SK-N-SH (cell line): ENCODE measurements around the gene SIL1. TPM values are rescaled to one million over a fixed set of nuclear protein-coding genes. Genes with fewer than 3 reads are reported as not detected.

Source experiments
- CTCF ChIA-PET: fragments of 300-600, 350-600 bp; formaldehyde crosslinking; extraction: SDS; loops from one replicate; lab custom pipeline; 2021; lab: Yijun Ruan, JAX
- POLR2A ChIA-PET: fragments of 350-600 bp; sonication (Branson Sonifier 250); formaldehyde crosslinking; extraction: SDS; loops from one replicate; lab custom pipeline; 2020; ENCODE audit warnings: antibody characterized with exemption, inconsistent platforms; lab: Yijun Ruan, JAX
- DNase-seq: peaks from one replicate; pipeline ENCODE4 v3.0.0; 2012
- H2AFZ ChIP-seq: fragments of 200-600 bp; sonication (generic); 2 replicates; pipeline ENCODE4 v1.8.1; 2016; ENCODE audit warnings: antibody characterized with exemption, mild to moderate bottlenecking, low read depth
- H3F3A ChIP-seq: fragments of 200-600 bp; sonication (generic); replicated peaks from 2 replicates; pipeline ENCODE3; 2016; ENCODE audit warnings: antibody characterized with exemption, mild to moderate bottlenecking; ENCODE audit not compliant: insufficient read depth
- H3K27ac ChIP-seq, 2 experiments: fragments of 200-500 bp in 1 of 2; fragments of 200-600 bp in 1 of 2; sonication (Bioruptor generic) in 1 of 2; sonication (generic), shearing (Covaris generic) in 1 of 2; 2 replicates each; pipeline versions ENCODE4 v1.5.1 to v1.6.1; 2014 to 2016; ENCODE audit warnings: low read depth in 2 of 2, inconsistent platforms in 1 of 2, low read length in 1 of 2, mild to moderate bottlenecking in 1 of 2, mixed read lengths in 1 of 2
- H3K27me3 ChIP-seq: fragments of 200-600 bp; sonication (generic), shearing (Covaris generic); 2 replicates; pipeline ENCODE4 v1.6.1; 2016; ENCODE audit warnings: mixed run types; ENCODE audit not compliant: insufficient read depth
- H3K36me3 ChIP-seq, 2 experiments: fragments of 200-500 bp in 1 of 2; fragments of 200-600 bp in 1 of 2; sonication (Bioruptor generic) in 1 of 2; sonication (generic) in 1 of 2; replicated peaks in 1 of 2; 2 replicates each; pipeline versions ENCODE3 to v1.5.1; 2014 to 2016; ENCODE audit warnings: low read length in 1 of 2, mild to moderate bottlenecking in 1 of 2; ENCODE audit not compliant: insufficient read depth in 2 of 2, control insufficient read depth in 1 of 2
- H3K4me1 ChIP-seq, 2 experiments: fragments of 200-500 bp in 1 of 2; fragments of 200-600 bp in 1 of 2; sonication (Bioruptor generic) in 1 of 2; sonication (generic), shearing (Covaris generic) in 1 of 2; 2 replicates each; pipeline versions ENCODE4 v1.5.1 to v1.6.1; 2014 to 2016; ENCODE audit warnings: low read depth in 1 of 2, low read length in 1 of 2, mixed run types in 1 of 2; ENCODE audit not compliant: insufficient read depth in 2 of 2, control insufficient read depth in 1 of 2
- H3K4me2 ChIP-seq: fragments of 200-600 bp; sonication (generic), shearing (Covaris generic); 2 replicates; pipeline ENCODE4 v1.6.1; 2017; ENCODE audit warnings: mixed run types
- H3K4me3 ChIP-seq, 2 experiments: fragments of 200-500 bp in 1 of 2; fragments of 200-600 bp in 1 of 2; sonication (Bioruptor generic) in 1 of 2; sonication (generic), shearing (Covaris generic) in 1 of 2; 2 replicates each; pipeline versions ENCODE4 v1.5.1 to v1.8.1; 2014 to 2016; ENCODE audit warnings: low read depth in 2 of 2, inconsistent platforms in 1 of 2, low read length in 1 of 2, mild to moderate bottlenecking in 1 of 2, mixed read lengths in 1 of 2, moderate library complexity in 1 of 2
- H3K79me2 ChIP-seq: fragments of 200-600 bp; sonication (generic); 2 replicates; pipeline ENCODE4 v1.8.1; 2017; ENCODE audit warnings: mild to moderate bottlenecking; ENCODE audit not compliant: insufficient read depth
- H3K9ac ChIP-seq: fragments of 200-600 bp; sonication (generic); 2 replicates; pipeline ENCODE4 v1.6.1; 2017; ENCODE audit warnings: mixed run types
- H3K9me2 ChIP-seq: fragments of 200-600 bp; sonication (generic); 2 replicates; pipeline ENCODE4 v1.6.1; 2017; ENCODE audit warnings: mixed run types
- H3K9me3 ChIP-seq: fragments of 200-600 bp; sonication (generic); 2 replicates; pipeline ENCODE4 v1.6.1; 2017; ENCODE audit warnings: mixed run types, mild to moderate bottlenecking, moderate library complexity
- H4K20me1 ChIP-seq: fragments of 200-600 bp; sonication (generic); 2 replicates; pipeline ENCODE4 v1.6.1; 2017; ENCODE audit warnings: mild to moderate bottlenecking, mixed run types; ENCODE audit not compliant: insufficient read depth
- CHD2 ChIP-seq: fragments of 150-350 bp; IDR thresholded peaks from 2 replicates; pipeline ENCODE4 v1.6.1; 2018; ENCODE audit warnings: low read length; ENCODE audit not compliant: partially characterized antibody
- ELF1 ChIP-seq: IDR thresholded peaks from 2 replicates; pipeline ENCODE4 v1.4.0; 2012
- EP300 ChIP-seq, 2 experiments: IDR thresholded peaks; 2 replicates each; pipeline versions ENCODE4 v1.4.0 to v1.6.1; 2012; ENCODE audit warnings: borderline replicate concordance in 1 of 2, low read depth in 1 of 2, low read length in 1 of 2
- EZH2phosphoT487 ChIP-seq: fragments of 200-600 bp; sonication (generic); IDR thresholded peaks from 2 replicates; pipeline ENCODE4 v1.6.1; 2017; ENCODE audit warnings: low read depth, mixed run types, mild to moderate bottlenecking, antibody characterized with exemption, moderate library complexity, borderline replicate concordance
- FOSL2 ChIP-seq: IDR thresholded peaks from 2 replicates; pipeline ENCODE4 v1.4.0; 2012; ENCODE audit warnings: low read depth, mild to moderate bottlenecking, moderate library complexity, borderline replicate concordance
- FOXM1 ChIP-seq: IDR thresholded peaks from 2 replicates; pipeline ENCODE4 v1.4.0; 2012; ENCODE audit warnings: low read depth, mild to moderate bottlenecking
- GATA2 ChIP-seq: sonication (generic); formaldehyde crosslinking; IDR thresholded peaks from 2 replicates; pipeline ENCODE4 v1.5.0; 2020; ENCODE audit warnings: mild to moderate bottlenecking, missing genetic modification reagents
- JUND ChIP-seq: IDR thresholded peaks from 2 replicates; pipeline ENCODE4 v1.4.0; 2012
- MEF2A ChIP-seq: IDR thresholded peaks from 2 replicates; pipeline ENCODE4 v1.4.0; 2012; ENCODE audit warnings: low read depth, borderline replicate concordance
- MXI1 ChIP-seq: IDR thresholded peaks from 2 replicates; pipeline ENCODE4 v1.6.1; 2012; ENCODE audit warnings: mild to moderate bottlenecking, low read depth, low read length, improper control_type of control experiment
- NFIC ChIP-seq: IDR thresholded peaks from 2 replicates; pipeline ENCODE4 v1.4.0; 2012; ENCODE audit warnings: borderline replicate concordance
- NRF1 ChIP-seq: IDR thresholded peaks from 2 replicates; pipeline ENCODE4 v1.6.1; 2012; ENCODE audit warnings: low read depth, mild to moderate bottlenecking, low read length
- SIN3A ChIP-seq: IDR thresholded peaks from 2 replicates; pipeline ENCODE4 v1.6.1; 2012; ENCODE audit warnings: low read depth, mild to moderate bottlenecking, low read length, moderate library complexity, borderline replicate concordance
- TAF1 ChIP-seq: IDR thresholded peaks from 2 replicates; pipeline ENCODE4 v1.6.1; 2012; ENCODE audit warnings: low read depth, mild to moderate bottlenecking, low read length, moderate library complexity, borderline replicate concordance
- WGBS: methylation state at CpG from one replicate; pipeline ENCODE4 v1.1.6; 2017; ENCODE audit warnings: low lambda C conversion rate; 5-methylcytosine and 5-hydroxymethylcytosine counted together
- polyA plus RNA-seq, 3 experiments: library from polyadenylated mRNA; depleted of rRNA; stranded (reverse); fragments of >200 nt; gene quantifications; 2 replicates each; pipeline ENCODE4 v1.2.3, GENCODE V29; 2012
- TF ChIP-seq, protein P1 (sequence below): IDR thresholded peaks from 2 replicates; pipeline ENCODE4 v1.4.0; 2012; ENCODE audit warnings: low read depth, borderline replicate concordance
- TF ChIP-seq, protein P2 (sequence below): IDR thresholded peaks from 2 replicates; pipeline ENCODE4 v1.4.0; 2012; ENCODE audit warnings: low read depth
- TF ChIP-seq, protein P3 (sequence below): IDR thresholded peaks from 2 replicates; pipeline ENCODE4 v1.4.0; 2012; ENCODE audit warnings: low read depth, borderline replicate concordance

SIL1 gene
- polyA plus RNA-seq, 1 of the 3 experiments (the other 2 are of a cell fraction), result 25.9 TPM

DNA sequence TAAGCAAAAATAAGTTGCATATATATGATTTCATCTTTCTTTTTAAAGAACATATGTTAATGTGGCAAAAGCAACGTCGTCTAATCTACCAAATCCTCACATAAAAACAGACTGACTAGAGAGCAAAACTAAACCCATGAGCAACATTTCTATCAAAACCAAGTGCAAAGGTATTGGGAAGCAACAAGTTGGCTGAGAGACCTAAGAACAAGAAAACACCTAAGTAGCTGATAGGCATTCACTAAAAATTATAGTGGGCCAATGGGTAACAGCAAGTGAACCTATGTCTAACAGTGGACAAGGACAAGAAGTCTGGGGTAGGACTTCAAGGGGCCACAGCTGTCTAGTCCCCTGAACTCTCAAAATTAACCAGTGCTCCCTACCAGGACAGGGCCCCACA, 130.1 kb downstream of the SIL1 start:
- Histone ChIP-seq H2AFZ (no peak overlapping the region), H3K9me2 (no peaks in the 10 kb centered on the region), H3K27me3 (no peaks in the 10 kb centered on the region), H3K36me3 (no peaks in the 10 kb centered on the region), H4K20me1 (no peaks in the 10 kb centered on the region), H3K4me1 (peaks cover 0 to 3% of the 10 kb centered on the region in 2 experiments; a peak in 1 of 4 replicates), H3K79me2 (no peaks in the 10 kb centered on the region), H3K27ac (no peak overlapping the region), H3K9ac (no peak overlapping the region), H3F3A (no peaks in the 10 kb centered on the region), H3K4me3 (no peak overlapping the region), H3K9me3 (no peaks in the 10 kb centered on the region), H3K4me2 (no peak overlapping the region)
- POLR2A ChIA-PET, result no interaction called here
- 86% methylated on average over 2 of the region's 2 CpGs for WGBS
- DNase-seq, result no peak
- TF ChIP-seq, protein P1, sequence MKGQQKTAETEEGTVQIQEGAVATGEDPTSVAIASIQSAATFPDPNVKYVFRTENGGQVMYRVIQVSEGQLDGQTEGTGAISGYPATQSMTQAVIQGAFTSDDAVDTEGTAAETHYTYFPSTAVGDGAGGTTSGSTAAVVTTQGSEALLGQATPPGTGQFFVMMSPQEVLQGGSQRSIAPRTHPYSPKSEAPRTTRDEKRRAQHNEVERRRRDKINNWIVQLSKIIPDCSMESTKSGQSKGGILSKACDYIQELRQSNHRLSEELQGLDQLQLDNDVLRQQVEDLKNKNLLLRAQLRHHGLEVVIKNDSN, result no peak
- no peak for TF ChIP-seq MEF2A
- no peak for TF ChIP-seq NFIC
- no peak for TF ChIP-seq FOSL2
- no peak for TF ChIP-seq MXI1
- TF ChIP-seq, protein P2, sequence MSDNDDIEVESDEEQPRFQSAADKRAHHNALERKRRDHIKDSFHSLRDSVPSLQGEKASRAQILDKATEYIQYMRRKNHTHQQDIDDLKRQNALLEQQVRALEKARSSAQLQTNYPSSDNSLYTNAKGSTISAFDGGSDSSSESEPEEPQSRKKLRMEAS, result no peak
- no peak for TF ChIP-seq TAF1
- TF ChIP-seq FOXM1, result no peak
- no peak for TF ChIP-seq EP300 (IDR thresholded peaks at IDR 0.05; ENCODE audit: borderline replicate concordance in 1 of 2, low read depth in 1 of 2, low read length in 1 of 2)
- no peak for TF ChIP-seq NRF1
- TF ChIP-seq ELF1, result no peak
- TF ChIP-seq, protein P3, sequence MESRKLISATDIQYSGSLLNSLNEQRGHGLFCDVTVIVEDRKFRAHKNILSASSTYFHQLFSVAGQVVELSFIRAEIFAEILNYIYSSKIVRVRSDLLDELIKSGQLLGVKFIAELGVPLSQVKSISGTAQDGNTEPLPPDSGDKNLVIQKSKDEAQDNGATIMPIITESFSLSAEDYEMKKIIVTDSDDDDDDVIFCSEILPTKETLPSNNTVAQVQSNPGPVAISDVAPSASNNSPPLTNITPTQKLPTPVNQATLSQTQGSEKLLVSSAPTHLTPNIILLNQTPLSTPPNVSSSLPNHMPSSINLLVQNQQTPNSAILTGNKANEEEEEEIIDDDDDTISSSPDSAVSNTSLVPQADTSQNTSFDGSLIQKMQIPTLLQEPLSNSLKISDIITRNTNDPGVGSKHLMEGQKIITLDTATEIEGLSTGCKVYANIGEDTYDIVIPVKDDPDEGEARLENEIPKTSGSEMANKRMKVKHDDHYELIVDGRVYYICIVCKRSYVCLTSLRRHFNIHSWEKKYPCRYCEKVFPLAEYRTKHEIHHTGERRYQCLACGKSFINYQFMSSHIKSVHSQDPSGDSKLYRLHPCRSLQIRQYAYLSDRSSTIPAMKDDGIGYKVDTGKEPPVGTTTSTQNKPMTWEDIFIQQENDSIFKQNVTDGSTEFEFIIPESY, result no peak
- TF ChIP-seq EZH2phosphoT487, result no peak
- TF ChIP-seq JUND, result no peak
- no peak for TF ChIP-seq CHD2
- no peak for TF ChIP-seq GATA2 (CRISPR knock-in tag)
- CTCF ChIA-PET, result interaction anchor here (1.2 kb wide), 1 partner anchor 60 kb away, joined by 4 read pairs; no protein-coding TSS in a partner anchor

DNA sequence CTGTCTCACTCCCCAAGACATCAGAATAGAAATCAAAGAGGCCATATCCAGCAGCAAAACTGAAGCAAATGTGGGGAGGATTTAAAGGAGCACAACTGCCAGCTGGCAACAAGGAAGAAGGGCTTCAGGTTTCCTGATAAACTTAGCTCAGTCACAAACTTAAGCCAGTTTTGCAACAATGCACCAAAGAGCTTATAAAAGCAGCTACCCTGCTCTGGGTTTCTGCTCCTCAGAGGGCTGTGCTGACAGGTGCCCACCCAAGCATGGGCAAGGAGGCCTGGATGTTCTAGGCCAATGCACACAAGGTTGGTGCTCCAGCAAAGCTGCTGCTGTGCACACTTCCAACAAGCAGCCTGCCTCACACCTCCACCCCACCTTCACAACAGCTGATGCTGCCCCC, 132.9 kb downstream of the SIL1 start:
- Histone ChIP-seq H3K4me3 (no peak overlapping the region), H3K4me1 (peaks cover 18 to 21% of the 10 kb centered on the region in 2 experiments; a peak in 3 of 4 replicates), H2AFZ (no peak overlapping the region), H3K27ac (no peak overlapping the region), H3K9ac (no peak overlapping the region), H3K4me2 (no peak overlapping the region), H3K36me3 (no peaks in the 10 kb centered on the region), H3F3A (no peaks in the 10 kb centered on the region), H4K20me1 (no peaks in the 10 kb centered on the region), H3K79me2 (no peaks in the 10 kb centered on the region), H3K9me3 (no peaks in the 10 kb centered on the region), H3K27me3 (no peaks in the 10 kb centered on the region), H3K9me2 (no peaks in the 10 kb centered on the region)
- CTCF ChIA-PET, result interaction anchor here (0.6 to 1.2 kb wide), 3 partner anchors 15 to 196 kb away, joined by 3 read pairs; no protein-coding TSS in a partner anchor
- TF ChIP-seq EP300 (IDR thresholded peaks at IDR 0.05; ENCODE audit: borderline replicate concordance in 1 of 2, low read depth in 1 of 2, low read length in 1 of 2) (no peak), SIN3A (no peak)
- TF ChIP-seq, protein P2, result no peak
- DNase-seq, result no peak
- POLR2A ChIA-PET, result no interaction called here
